DMS53 (cell line): ENCODE data around the gene TRIM71.
"Not testable (repeated sequence)": the region's sequence is repeated elsewhere in the genome, so short reads cannot be mapped to it uniquely, and the experiment has no call there.

Experiments used
- DNase-seq: peaks from one replicate; lab custom pipeline; 2025; lab: John Stamatoyannopoulos, UW

The TRIM71 gene

DNA sequence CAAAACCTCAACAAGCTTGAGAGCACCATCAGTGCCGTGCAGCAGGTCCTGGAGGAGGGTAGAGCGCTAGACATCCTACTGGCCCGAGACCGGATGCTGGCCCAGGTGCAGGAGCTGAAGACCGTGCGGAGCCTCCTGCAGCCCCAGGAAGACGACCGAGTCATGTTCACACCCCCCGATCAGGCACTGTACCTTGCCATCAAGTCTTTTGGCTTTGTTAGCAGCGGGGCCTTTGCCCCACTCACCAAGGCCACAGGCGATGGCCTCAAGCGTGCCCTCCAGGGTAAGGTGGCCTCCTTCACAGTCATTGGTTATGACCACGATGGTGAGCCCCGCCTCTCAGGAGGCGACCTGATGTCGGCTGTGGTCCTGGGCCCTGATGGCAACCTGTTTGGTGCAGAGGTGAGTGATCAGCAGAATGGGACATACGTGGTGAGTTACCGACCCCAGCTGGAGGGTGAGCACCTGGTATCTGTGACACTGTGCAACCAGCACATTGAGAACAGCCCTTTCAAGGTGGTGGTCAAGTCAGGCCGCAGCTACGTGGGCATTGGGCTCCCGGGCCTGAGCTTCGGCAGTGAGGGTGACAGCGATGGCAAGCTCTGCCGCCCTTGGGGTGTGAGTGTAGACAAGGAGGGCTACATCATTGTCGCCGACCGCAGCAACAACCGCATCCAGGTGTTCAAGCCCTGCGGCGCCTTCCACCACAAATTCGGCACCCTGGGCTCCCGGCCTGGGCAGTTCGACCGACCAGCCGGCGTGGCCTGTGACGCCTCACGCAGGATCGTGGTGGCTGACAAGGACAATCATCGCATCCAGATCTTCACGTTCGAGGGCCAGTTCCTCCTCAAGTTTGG is 72.9 kb downstream of the TRIM71 start:
- DNase-seq = no peak

- DNase-seq = no peak
Measured at GRCh38 chr3:32891365-32891764, 73.6 kb downstream of the TRIM71 start.

DNA sequence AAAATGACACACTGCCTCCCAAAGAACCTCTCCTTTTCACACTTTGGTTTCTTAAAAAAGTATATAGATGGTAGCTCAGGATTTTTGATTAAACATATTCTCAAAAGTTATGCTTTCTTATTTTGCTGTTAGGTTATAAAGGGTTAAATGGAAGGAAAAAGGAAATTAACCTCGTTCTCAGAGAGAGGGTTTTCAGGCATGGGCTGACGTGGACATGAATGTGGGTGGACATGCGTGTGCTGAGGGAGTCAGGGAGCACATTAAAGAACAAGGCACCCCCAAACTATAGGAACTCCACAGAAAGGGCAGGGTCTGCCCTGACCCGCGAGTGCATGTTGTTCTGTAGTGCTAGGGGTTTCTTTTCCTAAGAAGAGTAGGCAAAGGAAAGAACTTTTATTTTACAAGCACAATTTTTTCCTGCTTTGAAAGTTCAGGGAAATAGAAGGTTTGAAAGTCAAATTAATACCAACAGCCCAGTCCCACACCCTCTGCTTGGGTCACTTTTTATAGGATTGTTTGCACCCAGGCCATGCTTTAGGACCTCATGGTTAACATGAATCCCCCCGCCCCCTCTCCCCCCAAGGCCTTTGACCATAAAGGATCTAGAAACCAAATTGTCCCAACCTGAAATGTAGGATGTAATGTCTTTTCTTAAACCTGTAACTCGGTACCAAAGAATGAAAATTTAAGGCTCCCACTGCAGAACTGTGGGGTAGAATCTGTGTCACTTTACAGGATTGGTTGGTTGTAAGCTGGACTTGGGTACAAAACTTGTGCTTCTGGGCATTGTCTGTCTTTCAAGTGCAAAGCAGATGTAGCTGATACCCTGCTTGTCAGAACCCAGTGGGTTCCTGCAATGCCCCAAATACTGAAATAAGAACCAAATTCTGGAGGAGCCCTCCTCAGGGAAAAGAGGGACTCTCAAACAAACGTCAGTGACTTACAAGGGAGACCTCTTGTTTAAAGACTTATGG is 75.1 kb downstream of the TRIM71 start:
- DNase-seq = no peak

DNA sequence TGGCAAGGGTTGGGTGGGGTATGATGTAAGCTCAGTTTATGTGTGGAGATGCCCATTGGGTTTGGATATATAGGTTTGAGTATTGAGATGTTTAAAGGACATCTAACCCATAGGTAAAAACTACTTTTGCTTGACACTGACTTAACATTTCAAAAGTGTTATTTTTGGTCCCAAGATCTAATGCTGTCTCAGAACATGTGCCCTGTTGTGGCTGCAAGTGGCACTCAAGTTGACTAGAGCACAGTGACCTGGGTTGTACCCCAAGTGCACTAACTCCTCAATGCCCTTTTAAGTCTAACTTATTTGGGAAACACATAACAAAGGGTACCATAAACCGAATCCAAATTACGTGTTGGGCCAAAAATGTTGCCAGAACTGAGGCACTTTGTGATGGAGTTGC is 77.2 kb downstream of the TRIM71 start:
- no peak for DNase-seq

GRCh38 chr3:32895701-32896100 is 77.9 kb downstream of the TRIM71 start:
- no peak for DNase-seq

GRCh38 chr3:32896143-32896542 is 78.3 kb downstream of the TRIM71 start:
- DNase-seq = no peak

GRCh38 chr3:32897001-32897601 is 79.3 kb downstream of the TRIM71 start:
- DNase-seq = no peak

DNA sequence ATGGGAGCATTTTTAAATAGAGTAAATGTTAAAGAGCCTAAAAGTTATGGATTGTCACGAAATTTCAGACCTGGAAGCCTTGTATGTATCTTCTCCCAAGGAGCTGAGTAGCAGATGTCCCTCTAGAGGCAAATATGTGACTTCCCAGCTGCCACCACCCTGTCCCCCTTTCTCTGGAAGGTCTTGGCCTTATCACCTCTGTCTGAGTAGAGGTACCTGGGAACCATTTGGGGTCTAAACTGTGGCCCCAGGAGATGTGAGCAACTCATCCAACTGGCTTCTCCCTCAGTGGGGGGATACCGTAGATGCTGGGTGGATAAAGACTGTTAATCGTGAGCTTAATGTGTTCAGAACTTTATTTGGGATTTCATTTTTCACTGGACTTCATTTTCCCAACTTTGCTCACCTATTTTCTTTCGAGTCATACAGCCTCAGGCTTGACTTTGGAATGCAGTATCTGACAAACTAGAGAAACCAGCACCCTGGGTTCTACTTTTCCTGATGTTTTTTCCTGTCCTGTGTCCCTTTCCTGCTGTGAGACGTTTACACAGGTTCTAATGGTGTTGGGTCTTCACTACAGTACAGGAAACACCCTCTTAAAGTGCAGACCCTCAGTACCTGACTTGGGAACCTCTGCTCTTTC is 80.3 kb downstream of the TRIM71 start:
- DNase-seq = no peak

DNA sequence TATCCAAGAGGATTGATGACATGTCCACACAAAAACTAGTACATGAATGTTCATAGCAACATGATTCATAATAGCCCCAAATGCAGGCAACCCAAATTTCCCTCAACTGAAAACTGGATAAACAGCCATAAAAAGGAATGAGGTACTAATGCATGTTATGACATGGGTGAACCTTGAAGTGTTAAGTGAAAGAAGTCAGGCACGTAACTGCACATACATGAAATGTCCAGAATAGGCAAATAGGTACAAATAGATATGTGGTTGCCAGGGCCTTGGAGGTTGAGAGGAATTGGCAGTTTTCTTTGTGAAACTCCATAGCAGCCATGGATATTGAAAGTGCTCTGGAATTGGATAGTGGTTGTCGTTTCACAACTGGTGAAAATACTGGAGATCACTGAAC is 81.5 kb downstream of the TRIM71 start:
- DNase-seq = no peak

GRCh38 chr3:32901005-32901932 is 83.5 kb downstream of the TRIM71 start:
- no peak for DNase-seq

GRCh38 chr3:32902887-32903371 is 85.1 kb downstream of the TRIM71 start:
- DNase-seq = peak; percentile 65

DNA sequence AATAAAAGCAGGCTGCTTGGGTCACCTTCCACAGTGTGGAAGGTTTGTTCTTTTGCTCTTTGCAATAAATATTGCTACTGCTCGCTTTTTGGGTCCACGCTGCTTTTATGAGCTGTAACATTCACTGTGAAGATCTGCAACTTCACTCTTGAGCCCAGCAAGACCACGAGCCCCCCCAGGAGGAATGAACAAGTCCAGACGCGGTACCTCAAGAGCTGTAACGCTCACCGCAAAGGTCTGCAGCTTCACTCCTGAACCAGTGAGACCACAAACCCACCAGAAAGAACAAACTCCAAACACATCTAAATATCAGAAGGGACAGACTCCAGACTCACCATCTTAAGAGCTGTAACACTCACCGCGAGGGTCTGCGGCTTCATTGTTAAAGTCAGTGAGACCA is 86.2 kb downstream of the TRIM71 start:
- no peak for DNase-seq

- DNase-seq = no peak
Measured at GRCh38 chr3:32909999-32910398, 92.2 kb downstream of the TRIM71 start.

GRCh38 chr3:32910954-32911353 is 93.2 kb downstream of the TRIM71 start:
- DNase-seq = no peak

DNA sequence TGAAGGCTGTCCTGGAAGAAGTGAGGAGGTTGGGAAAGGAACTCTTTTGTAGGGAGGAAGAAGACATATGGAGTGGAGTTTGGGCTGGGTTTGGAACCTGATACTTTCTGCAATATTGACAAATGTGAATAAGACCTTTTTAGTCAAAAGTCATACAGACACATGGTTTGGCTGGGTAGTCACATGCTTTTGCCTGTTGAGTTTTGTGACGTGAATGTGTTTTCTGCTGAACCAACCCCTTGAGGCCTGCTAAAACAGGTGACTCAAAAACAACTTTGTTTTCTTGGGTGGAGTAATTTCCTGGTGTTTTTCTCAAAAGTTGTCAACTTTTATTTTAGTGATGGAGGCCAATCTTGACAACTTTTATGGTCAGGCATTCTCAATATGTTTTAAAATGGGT is 94.2 kb downstream of the TRIM71 start:
- no peak for DNase-seq

- no peak for DNase-seq
Measured at GRCh38 chr3:32913790-32914446, 96.1 kb downstream of the TRIM71 start.

GRCh38 chr3:32919920-32920319 is 102.1 kb downstream of the TRIM71 start:
- DNase-seq = no peak

DNA sequence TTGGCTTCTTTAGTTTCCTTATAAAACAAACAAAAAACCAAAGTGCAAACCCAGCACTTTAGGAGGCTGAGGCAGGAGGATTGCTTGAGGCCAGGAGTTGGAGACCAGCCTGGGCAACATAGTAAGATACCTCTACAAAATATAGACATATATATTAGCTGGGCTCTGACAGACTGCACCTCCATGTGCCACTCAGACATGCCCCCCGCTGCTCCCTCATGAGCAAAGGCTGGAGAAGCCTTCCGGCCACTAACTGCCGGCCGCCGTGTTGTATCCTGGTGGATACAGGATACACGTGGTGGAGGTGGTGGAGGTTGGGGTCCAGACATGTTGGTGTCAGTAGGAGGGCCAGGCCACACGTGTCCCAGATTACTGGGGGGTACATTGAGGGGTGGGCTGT is 104.3 kb downstream of the TRIM71 start:
- DNase-seq = no peak

DNA sequence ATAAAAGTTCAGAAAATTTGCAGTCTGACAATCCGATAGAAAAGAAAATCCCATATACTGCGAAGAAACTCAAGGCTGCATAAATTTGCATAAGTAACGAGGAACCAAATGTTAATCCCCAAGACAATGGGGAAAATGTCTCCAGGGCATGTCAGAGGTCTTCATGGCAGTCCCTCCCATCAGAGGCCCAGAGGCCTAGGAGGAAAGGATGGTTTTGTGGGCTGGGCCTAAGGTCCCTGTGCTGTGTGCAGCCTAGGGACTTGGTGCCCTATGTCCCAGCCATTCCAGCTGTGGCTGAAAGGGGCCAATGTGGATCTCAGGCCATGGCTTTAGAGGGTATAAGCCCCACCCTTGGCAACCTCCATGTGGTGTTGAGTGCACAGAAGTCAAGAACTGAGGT is 112.4 kb downstream of the TRIM71 start:
- no peak for DNase-seq

DNA sequence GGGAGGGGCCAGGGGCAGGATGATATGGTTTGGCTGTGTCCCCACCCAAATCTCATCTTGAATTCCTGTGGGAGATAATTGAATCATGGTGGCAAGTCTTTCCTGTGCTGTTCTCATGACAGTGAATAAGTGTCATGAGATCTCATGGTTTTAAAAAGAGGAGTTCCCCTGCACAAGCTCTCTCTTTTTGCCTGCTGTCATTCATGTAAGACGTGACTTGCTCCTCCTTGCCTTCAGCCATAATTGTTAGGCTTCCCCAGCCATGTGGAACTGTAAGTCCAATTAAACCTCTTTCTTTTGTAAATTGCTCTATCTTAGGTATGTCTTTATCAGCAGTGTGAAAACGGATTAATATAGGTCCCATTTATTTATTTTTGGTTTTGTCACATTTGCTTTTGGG is 113.5 kb downstream of the TRIM71 start:
- DNase-seq = not testable (repeated sequence)
